GM12801 (cell line): ENCODE results near the gene ITGB2.

Experiments used
- TF ChIP-seq, protein P1 (sequence below): IDR thresholded peaks from one replicate; pipeline ENCODE4 v1.5.1; 2011; ENCODE audit warnings: control low read depth; ENCODE audit not compliant: insufficient read length; ENCODE audit errors: extremely low read depth

ITGB2 gene

DNA sequence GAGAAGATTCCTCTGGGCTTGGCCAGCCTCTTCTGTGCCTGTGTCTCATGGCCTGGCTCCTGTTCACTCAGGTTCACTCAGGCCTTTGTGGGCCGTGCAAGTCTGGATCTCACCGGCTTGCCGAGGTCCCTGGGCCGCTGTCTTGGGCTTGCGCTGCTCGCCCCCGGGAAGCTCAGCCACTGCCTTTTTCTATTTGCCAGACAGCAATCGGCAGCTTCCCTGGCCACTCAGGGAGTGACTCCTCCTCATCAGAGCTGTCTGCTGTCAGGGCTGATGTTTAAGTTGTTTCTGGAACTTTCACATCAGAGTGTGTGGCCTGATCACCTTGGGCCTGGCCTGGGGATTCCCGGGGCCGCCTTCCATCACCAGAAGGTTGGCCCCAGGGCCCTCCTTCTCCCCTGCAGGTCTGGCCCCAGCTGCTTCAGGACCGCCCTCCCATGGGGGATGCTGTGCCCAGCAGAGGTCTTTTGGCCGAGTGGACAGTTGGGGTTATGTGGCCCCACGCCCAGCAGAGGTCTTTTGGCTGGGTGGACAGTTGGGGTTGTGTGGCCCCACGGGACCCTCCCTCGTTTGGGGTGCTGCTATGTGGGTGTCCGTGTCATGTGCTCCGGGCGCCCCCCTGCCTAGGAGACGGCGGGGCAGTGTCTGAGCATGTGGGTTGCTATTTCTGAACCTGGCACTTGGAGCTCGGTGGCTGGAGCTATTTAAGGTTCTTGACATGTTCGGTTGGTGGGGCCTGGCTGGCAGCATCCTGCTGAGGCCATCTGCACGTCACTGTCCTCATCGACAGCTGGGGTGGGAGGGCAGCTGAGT lies 31.6 kb upstream of the ITGB2 start:
- TF ChIP-seq, protein P1, sequence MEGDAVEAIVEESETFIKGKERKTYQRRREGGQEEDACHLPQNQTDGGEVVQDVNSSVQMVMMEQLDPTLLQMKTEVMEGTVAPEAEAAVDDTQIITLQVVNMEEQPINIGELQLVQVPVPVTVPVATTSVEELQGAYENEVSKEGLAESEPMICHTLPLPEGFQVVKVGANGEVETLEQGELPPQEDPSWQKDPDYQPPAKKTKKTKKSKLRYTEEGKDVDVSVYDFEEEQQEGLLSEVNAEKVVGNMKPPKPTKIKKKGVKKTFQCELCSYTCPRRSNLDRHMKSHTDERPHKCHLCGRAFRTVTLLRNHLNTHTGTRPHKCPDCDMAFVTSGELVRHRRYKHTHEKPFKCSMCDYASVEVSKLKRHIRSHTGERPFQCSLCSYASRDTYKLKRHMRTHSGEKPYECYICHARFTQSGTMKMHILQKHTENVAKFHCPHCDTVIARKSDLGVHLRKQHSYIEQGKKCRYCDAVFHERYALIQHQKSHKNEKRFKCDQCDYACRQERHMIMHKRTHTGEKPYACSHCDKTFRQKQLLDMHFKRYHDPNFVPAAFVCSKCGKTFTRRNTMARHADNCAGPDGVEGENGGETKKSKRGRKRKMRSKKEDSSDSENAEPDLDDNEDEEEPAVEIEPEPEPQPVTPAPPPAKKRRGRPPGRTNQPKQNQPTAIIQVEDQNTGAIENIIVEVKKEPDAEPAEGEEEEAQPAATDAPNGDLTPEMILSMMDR: no peak

DNA sequence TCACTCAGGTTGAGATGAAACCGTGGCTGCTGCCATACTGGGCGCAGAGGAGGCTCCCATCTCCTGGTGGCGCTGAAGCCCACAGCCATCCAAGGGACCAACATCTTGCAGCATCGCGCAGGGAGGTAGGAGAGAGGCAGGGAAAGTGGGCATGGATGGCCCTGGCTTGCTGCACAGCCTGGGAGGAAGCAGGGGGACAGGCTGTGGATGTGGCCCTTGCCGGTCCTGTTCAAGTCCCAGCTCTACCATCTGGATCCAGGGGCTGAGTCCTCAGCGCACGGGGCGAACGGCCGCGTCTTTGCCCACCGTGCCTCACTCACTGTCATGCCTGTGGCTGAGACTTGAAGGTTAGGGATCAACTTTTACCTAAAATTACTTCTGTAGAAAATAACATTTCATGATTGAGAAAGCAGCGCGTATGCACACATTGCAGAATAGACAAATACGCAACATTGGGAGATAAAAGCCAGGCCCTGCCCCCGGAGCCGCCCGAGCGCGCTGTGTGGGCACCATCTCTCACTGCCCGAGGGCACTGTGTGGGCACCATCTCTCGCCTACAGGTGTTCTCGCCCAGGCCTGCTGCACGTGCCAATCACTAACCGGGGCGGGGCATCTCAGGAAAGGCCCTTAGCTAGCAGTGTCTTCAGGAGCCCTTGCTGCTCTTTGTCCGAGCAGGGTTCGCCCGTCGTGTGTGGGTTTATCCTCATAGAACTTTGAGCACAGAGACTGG lies 30.7 kb upstream of the ITGB2 start:
- TF ChIP-seq, protein P1: no peak

DNA sequence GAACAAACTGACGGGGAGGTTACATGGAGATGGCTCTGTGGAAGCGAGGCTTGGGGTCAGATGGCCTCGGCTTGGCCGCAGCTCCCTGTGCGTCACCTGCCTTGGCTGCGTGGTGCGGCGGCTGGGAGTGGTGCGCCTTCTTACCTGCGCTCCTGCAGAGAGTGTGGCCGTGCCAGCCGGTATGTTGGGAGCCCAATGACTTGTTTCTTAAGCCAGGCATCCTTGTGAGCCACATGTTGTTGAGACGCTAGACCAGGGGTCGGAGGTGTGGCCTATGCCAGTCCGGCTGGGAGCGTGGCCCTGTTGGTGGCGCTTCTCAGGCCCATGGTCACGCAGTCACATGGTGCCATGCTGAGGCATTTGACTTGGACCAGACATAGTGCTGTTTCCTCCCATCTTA lies 29.7 kb upstream of the ITGB2 start:
- TF ChIP-seq, protein P1: no peak

DNA sequence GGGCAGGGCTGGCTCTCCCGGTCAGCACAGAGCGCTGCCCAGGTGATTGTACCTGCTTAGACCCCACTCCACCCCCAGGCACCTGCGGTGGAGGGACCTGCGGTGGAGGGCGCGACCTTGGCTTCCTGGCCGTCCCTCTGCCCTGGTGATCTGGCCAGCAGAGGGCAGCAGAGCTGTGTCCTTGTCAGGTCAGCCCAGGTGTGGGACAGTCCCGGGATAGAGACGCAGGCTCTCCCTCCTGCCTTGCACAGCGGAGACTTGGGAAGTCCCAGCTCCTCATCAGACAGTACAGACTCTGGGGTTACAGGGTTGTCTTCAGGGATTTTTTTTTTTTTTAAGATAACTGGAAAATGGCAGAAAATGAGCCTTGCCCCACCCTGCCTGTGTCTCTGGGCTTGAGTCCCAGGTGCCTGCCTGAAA lies 29.1 kb upstream of the ITGB2 start:
- TF ChIP-seq, protein P1: no peak

DNA sequence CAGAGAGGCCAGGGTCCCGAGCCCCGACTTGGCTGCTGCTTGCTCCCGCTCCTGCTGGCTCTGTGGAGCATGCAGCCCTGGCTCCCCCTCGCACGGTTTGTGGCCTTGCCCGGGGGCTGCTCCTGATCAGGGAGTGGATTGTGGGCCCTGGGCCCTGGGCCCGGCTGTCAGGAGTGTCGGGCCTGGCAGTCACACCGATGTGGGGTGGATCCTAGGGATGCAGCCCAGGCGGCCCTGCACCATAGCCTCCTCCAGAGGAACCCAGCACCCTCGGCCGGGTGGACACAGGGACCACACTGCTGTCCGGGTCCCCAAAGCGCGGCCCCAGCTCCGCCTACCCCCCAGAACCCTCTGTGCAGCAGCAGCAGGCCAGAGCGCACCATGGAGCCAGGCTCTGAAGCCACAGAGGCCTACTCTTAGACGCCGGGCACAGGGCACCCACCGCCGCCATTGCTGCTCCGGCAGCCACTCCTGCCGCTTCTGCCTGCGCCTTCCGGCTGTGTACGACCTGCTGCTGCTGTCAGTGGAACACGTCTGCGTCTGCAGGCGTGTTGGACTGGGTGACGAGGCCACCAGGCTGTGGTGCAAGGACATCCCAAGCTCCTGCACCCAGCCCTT lies 28.6 kb upstream of the ITGB2 start:
- TF ChIP-seq, protein P1: no peak

DNA sequence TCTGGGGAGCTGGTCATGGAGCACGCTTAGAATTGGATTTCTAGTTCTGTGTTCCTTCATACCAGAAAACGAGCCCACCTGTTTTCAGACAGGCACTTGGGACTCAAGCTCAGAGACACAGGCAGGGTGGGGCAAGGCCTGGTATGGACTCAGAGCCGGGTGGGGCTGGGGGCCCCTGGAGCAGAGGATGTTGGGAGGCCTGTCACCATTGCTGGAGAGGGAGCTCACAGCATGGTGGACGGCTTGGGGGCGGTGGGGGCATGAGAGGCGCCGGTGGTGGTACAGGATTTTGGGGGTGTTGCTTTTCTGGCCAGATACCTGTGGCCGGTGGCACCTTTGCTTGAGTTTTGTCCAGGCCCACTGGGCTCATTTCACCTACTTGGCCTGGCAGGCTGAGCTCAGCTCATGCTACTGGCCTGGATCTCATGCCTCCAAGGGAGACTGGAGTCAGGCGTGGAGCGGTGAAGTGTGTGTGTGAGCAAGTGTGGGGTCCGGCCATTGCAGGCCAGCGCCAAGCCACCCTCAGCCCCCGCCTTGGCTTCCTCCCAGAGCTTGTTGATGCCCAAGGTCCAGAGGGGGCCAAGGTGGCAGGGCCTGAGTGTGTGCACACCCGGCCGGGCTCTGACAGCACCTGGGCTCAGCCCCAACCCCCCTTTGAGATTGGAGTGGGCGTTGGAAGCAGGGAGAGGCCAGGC lies 27.9 kb upstream of the ITGB2 start:
- TF ChIP-seq, protein P1: no peak

DNA sequence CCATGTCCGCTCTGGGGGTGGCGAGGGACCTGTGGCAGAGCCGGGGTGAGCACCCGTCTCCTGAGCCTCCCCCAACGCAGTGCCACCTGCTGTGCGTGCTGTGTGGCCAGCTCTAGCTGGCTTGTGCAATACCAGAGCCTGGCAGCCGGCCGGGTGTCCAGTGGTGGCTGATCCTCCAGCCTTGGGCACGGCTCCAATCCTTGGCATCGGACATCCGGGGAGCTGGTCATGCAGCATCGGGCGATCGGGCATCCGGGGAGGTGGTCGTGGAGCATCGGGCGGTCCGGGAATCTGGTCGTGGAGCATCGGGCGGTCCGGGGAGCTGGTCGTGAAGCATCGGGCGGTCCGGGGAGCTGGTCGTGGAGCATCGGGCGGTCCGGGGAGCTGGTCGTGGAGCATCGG lies 27.2 kb upstream of the ITGB2 start:
- TF ChIP-seq, protein P1: no peak
